Measurements from ENCODE around the gene CPEB1.

DNA sequence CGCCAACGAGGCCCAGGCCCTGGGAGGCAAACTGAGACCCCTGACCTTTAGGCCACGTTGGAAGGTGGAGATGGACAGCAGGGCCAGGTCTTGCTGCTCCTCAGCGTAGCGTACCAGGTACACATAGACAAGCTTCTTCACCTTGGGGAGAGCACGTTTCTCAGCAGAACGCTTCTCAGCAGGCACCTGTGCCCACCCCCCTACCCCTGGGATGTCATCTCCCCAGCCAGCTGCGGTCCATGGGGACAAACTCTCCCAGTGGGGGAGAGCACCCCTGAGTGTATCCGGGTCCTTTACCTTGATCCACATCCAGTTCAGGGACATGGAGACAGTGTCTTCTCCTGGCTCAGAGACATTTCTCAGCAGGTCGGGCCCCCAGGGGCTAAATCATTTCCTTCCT, 41.5 kb upstream of the CPEB1 start:
- TF ChIP-seq, protein P1, sequence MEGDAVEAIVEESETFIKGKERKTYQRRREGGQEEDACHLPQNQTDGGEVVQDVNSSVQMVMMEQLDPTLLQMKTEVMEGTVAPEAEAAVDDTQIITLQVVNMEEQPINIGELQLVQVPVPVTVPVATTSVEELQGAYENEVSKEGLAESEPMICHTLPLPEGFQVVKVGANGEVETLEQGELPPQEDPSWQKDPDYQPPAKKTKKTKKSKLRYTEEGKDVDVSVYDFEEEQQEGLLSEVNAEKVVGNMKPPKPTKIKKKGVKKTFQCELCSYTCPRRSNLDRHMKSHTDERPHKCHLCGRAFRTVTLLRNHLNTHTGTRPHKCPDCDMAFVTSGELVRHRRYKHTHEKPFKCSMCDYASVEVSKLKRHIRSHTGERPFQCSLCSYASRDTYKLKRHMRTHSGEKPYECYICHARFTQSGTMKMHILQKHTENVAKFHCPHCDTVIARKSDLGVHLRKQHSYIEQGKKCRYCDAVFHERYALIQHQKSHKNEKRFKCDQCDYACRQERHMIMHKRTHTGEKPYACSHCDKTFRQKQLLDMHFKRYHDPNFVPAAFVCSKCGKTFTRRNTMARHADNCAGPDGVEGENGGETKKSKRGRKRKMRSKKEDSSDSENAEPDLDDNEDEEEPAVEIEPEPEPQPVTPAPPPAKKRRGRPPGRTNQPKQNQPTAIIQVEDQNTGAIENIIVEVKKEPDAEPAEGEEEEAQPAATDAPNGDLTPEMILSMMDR (IDR thresholded peaks at IDR 0.05), result no peak
- TF ChIP-seq EP300 (IDR thresholded peaks at IDR 0.05) (no peak), POLR2A (IDR thresholded peaks at IDR 0.05) (no peak), POLR2AphosphoS5 (IDR thresholded peaks at IDR 0.05) (no peak)

Measured in suprapubic skin (tissue), 4 donors.